ENCODE measurements around the gene ERLEC1.
"Not testable (repeated sequence)": the region's sequence is repeated elsewhere in the genome, so short reads cannot be mapped to it uniquely, and the experiment has no call there.

Gene ERLEC1

DNA sequence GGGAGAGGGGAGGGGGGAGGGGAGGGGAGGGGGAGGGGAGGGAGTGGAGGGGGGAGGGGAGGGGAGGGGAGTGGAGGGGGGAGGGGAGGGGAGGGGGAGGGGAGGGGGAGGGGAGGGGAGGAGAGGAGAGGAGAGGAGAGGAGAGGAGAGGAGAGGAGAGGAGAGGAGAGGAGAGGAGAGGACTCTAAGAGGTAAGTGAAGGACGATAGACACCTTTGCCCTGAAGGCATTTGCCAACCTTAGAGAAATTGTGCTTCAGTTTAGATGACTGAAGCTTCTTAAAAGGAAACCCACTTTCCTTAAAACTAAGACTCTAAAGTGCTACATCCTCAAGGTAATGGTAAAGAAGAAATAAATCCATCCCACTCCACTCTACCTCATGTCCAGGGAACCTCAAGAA, 53.7 kb downstream of the ERLEC1 start:
- DNase-seq: no peak

DNA sequence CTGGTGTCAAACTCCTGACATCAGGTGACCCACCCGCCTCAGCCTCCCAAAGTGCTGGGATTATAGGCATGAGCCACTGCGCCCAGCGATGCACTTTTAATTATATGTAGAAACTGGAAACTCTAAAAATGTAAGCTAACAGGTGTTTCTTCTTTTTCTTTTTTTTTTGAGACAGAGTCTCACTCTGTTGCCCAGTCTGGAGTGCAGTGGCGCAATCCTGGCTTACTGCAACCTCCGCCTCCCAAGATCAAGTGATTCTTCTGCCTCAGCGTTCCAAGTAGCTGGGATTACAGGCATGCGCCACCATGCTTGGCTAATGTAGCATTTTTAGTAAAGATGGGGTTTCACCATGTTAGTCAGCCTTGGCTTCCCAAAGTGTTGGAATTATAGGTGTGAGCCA, 54.8 kb downstream of the ERLEC1 start:
- DNase-seq: not testable (repeated sequence)

DNA sequence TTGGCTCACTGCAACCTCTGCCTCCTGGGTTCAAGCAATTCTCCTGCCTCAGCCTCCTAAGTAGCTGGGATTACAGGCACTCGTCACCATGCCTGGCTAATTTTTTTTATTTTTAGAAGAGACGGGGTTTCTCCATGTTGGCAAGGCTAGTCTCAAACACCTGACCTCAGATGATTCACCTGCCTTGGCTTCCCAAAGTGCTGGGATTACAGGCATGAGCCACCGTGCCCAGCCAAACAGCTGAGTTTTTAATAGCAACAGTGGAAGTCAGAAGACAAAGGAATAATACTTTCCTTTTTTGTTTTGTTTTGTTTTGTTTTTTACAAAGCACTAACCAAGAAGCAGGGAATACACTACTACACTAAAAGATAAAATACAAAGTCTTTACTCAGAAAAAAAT, 56.0 kb downstream of the ERLEC1 start:
- DNase-seq: no peak

DNA sequence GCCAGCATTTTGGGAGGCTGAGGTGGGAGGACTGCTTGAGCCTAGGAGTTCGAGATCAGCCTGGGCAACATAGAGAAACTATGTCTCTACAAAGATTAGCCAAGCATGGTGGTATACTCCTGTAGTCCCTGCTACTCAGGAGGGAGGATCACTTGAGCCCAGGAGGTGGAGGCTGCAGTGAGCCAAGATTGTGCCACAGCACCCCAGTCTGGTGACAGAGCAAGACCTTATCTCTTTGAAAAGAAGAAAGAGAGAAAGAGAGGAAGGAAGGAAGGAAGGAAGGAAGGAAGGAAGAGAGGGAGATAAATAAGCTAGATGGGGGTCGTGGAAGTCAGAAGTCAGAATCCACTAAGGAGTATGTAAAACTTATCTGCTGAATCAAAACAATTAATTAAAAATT, 56.8 kb downstream of the ERLEC1 start:
- DNase-seq: no peak

DNA sequence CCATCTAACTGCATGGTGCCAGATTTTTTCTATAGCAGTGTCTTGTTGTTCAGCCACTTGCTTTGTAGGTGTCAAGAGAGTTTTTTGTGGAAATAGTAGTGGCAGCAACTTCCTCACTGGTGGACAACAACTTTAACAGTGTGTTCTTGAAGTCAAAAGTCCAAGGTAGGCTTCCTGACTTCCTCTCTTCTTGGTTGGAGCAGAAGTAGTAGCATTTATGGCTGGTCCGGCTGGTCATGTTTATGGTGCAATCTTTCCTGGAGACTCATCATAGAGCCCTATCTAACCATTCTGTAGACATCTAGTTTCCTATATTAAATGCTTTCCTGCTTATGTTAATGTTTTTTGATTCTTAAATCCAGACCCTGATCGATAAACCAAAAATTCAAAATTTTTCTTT, 61.2 kb downstream of the ERLEC1 start:
- DNase-seq: no peak

DNA sequence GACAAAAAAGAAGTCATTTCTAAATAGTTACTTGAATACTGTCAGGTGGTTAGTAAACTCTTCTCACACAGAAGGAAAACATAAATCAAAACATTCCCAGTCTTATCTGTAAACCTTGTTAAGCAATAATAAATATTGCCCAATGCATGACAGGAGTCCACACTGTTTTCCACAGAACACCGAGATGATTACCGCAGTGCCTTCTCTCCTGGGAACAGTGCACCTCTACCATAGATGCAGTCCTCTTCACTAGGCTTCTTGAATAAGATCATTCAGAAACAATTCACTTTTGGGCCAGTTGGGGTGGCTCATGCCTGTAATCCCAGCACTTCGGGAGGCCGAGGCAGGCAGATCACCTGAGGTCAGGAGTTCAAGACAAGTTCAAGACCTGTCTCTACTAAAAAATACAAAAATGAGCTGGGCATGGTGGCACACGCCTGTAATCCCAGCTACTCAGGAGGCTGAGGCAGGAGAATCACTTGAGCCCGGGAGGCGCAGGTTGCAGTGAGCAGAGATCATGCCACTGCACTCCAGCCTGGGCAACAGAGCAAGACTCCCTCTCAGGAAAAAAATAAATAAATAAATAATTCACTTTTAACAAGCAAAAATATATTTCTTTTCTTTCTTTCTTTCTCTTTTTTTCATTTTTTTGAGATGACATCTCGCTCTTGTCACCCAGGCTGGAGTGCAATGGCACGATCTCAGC, 64.4 kb downstream of the ERLEC1 start:
- not testable (repeated sequence) for DNase-seq

DNA sequence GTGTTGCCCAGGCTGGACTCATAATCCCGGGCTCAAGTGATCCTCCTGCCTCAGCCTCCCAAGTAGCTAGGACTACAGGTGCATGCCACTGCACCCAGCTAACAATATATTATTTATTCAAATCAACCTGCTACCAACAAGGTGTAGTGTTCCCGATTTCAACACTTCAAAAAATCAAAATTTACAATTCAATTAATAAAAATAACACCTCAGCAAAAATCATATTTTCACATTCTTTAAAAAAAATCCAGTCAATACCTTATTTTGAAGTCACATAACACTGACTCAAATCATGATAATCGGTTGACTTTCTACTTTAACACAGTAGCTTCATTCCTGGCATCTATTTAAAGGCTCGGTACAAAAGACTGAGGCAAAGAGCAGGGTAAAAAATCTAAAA, 65.7 kb downstream of the ERLEC1 start:
- no peak for DNase-seq

DNA sequence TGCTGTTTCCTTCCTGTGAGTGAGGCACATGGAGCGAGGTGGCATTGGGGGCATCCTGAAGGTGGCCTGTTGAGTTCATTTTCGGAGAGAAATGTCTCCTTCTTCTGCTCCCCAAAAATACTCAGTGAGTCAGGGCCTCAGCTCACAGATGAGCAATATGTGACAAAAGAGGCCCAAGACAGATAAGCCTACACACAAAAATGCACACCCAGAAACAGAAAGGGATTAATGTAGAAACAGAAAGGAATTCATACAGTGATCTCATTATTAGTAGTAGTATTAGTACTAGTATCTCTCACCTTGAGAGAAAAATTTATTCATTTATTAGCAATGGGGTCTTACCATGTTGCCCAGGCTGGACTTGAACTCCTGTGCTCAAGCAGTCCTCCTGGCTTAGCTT, 67.8 kb downstream of the ERLEC1 start:
- no peak for DNase-seq

DNA sequence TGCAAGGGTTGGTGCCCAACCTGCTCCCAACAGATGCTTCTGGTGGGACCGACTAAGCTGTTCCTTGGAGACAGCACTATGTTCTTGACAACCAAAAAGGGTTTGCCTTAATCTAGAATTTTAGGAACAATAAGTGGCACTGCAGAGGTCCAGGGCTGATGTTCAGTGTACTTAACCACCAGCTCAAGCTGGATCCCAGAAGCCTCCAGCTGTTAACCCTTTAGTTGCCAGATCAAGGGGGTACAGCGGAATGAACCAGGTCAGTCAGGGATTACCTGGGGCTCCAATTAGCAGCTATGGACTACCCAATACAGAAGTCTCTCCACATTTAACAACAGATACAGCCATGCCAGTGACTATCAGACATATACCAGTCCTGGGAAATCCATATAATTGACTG, 69.4 kb downstream of the ERLEC1 start:
- DNase-seq: no peak

DNA sequence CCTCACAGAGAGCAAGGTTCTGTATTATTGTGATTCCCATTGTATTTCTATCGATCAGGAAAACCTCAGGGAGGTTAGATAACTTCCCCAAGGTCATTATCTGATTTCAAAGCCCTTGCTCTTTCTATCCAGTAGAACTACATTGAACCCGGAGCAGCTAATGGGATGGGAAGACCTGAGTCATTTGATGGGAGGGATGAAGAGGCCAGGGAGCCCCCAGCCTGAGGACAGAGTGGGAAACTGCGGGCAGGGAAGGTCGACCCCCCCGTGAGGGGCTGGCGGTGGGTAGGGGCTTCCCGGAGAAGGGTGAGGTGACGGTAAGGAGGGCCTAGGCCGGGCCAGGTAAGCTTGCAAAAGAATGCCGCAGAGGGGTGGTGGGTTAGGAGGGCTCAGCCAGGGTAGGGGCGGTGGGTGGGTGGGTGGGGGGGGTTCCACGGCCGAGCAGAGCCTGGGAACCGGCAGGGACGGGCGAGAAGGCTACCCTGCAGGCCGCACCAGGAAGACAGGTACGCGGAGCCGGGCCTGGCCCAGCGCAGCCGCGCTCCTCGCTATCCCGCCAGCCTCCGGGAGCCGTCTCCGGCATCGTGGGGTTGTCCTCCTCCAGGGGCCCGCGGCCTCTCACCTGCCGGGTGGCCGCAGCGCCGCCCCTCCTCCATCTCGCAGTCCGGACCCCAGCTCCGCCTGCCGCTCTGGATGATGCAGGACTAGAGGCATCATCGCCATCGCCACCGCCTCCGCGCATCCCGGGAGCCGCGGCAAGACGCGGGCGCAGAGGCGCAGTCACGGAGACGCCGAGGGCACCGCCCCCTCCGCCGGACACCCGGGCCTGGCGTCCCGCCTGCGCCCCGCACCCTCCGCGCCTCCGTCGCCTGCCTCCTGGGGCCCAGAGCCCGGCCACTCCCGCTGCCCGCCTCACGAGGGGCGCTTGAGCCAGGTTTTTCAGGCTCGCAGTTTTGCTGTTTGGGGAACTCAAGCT, 72.7 kb downstream of the ERLEC1 start, which contains the start of gene GPR75:
TSS of gene GPR75 (minus strand) at position 762 of the 976 bp plus-strand sequence. CDS start 5,211 bp downstream, outside the sequence.
- no peak for DNase-seq

DNA sequence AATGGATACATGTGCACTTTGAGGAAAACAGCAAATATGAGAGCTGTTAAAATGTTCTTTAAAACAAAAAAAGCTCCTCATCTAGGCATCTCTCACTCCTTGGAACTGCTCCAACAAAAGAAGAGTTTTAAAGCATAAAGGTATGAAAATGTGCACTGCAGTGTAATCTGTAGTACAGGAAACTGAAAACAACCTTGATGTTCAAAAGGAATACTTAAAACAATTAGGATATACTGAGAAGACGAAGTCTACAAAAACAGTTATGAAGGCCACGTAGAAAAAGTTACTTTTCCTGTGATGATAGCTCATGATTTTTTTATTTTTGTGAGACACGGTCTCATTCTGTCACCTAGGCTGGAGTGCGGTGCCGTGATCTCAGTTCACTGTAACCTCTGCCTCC, 75.0 kb downstream of the ERLEC1 start:
- DNase-seq: no peak

DNA sequence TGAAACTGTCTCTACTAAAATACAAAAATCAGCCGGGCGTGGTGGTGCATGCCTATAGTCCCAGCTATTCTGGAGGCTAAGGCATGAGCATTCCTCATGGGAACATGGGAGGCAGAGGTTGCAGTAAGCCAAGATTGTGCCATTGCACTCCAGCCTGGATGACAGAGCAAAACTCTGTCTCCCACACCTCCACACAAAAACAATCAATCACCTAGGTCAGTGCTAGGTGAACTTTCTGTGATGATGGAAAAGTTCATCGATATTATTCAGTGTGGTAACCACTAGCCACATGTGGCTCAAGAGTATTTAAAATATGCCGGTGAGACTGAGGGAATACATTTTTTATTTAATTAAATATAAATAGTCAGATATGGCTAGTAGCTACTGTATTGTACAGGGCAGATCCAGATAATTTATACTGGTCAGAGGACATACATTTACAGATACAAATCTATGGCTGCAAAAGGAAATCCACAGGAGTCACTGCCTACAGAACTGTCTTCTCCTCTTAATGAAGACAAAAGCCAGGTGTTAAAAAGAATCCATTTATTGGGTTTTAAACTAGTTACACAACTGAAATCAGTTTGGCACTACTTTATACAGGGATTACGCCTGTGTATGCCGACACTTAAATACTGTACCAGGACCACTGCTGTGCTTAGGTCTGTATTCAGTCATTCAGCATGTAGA, 76.8 kb downstream of the ERLEC1 start:
- no peak for DNase-seq

DNA sequence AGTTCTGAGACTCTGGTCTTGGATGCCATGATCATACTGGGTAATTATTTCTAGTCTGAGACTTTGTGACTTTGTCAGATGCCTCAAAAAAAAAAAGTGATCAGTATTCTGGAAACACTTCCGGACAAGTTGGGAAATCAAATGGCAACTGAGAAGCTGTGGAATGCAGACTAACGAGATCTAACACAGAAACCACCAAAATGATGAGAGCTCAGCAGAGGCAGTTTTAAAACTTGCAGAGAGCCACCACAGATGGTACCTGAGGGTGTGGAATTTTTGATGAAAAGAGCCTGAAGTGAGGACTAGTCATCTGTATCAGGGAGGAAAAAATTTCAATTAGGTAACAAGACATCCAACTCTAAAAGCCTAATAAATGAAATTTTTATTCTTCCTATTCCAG, 78.4 kb downstream of the ERLEC1 start:
- DNase-seq: no peak

DNA sequence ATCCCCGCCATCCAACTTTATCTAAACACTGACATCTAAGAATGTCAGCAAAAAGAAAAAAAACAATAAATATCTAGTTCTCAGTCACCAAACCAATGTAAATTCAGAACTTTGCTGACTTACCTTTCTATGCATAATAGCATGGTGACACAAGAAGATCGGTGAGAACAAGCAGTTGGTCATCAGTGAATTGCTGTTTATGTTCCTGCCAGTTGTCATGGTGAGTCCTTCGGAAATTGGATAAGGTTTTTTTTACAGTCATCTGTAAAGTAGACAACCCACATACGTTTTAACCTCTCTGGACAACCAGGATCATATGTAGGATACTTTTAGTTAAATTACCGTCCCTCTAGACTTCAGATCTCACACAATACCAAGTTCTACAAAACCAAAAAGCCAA, 79.1 kb downstream of the ERLEC1 start:
- no peak for DNase-seq

DNA sequence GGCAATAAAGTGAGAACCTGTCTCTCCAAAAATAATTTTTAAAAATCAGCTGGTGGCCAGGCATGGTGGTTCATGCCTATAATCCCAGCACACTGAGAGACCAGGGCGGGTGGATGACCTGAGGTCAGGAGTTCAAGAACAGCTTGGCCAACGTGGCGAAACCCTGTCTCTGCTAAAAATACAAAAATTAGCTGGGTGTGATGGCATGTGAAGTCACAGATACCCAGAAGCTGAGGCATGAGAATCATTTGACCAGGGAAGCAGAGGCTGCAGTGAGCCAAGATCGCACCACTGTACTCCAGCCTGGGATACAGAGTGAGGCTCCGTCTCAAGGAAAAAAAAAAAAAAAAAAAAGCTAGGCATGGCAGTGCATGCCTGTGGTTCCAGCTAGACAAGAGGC, 80.3 kb downstream of the ERLEC1 start:
- DNase-seq: no peak

DNA sequence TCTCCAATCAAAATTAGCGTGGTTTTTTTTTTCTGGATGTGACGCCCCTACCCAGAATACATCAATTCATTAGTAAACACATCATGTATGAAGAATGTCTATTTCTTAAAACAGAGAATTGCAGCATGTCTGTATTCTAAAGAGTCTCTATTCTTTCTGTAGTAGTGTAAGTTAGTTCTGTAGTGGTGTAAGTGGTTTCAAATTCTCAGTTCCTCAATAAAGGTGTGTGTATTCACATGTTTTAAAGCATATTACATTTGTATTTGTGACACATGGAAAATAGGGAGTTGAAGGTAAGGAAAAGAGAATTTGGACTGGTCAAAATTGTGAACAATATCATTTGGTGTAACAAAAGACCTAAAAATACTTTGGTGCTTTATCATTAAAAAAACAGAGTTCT, 80.9 kb downstream of the ERLEC1 start:
- DNase-seq: no peak

Data from DMS153 (cell line).